Measurements from ENCODE around the gene C19orf25.
"Not testable (repeated sequence)": the region's sequence is repeated elsewhere in the genome, so short reads cannot be mapped to it uniquely, and the experiment has no call there.

C19orf25 gene

DNA sequence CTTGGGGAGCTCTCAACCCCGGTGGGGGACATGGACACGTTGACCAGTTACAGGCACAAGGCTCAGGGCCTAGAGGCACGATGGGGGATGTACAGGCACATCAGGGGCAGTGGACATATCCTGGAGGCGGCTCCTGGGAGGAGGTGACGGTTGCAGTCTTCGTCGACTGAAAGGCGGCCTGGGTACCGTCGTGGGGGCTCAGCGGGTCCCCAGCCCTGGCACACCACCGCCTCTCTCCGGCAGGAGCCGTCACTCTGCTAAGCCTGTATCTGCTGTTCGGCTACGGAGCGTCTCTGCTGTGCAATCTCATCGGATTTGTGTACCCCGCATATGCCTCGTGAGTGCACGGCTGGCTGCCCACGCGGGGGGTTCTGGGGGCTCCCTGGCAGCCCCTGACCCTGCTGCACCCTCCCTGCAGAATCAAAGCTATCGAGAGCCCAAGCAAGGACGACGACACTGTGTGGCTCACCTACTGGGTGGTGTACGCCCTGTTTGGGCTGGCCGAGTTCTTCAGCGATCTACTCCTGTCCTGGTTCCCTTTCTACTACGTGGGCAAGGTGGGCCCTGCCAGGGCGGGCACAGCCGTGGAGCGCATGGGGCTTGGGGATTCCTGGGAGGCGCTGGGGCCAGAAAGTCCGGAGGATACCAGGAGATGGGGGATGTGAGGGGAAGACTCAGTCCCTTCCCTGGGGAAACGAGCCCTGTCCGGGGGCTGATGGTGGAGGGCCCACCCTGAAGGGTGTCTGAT, 16.2 kb upstream of the C19orf25 start:
- DNase-seq: no peak

DNA sequence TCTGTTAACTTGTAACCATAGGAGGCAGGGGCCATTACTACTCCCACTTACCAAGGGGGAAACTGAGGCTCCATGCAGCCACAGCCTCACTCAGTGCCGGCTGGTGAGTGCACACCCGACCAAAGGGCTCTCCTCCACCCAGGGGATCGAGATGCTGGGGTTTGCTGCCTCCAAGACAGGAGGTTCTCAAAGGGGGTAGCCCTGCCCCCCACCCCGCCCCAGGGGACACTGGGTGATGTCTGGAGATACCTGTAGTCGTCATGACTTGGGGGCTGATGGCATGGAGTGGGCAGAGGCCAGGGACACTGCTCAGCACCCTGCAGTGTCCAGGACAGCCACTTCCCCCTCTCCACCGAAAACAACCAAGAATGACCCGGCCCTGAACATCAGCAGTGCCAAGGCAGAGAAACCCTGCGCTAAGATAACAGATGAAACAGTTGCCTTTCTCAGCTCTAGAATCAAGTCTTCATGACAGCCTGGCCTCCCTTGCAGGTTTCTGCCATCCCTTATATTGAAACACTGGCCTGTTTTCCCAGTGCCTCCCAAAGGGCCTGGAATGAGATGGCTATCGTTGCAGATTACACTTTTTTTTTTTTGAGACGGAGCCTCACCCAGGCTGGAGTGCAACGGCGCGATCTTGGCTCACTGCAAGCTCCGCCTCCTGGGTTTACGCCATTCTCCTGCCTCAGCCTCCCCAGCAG, 15.2 kb upstream of the C19orf25 start:
- DNase-seq: no peak

GRCh38 chr19:1492474-1493006, 13.5 kb upstream of the C19orf25 start:
- no peak for DNase-seq

DNA sequence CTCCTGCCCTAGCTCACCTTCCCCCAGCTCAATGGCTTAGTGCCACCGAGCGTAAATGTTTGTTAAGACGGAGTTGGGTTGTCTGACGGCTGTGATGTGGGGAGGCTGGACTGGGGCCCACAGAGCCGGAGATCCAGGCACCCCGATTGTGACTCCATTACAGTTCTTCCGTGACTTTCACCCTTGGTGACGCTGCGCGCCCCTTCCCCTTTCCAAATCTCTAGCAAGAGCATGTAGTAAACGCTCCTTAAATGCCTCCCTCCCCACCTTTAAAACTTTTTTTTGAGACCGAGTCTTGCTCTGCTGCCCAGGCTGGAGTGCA, 12.8 kb upstream of the C19orf25 start:
- DNase-seq: no peak

- DNase-seq: no peak
Measured at GRCh38 chr19:1491114-1491848, 12.3 kb upstream of the C19orf25 start, which contains the start of gene REEP6. Gene REEP6 (plus strand): TSS chr19:1491181. CDS start chr19:1491270, 89 bp downstream.

- peak; percentile 98 to 100 for DNase-seq
Measured at GRCh38 chr19:1490311-1491113, 11.5 kb upstream of the C19orf25 start, which contains the start of gene PCSK4. Gene PCSK4 (minus strand): TSS chr19:1490350. CDS start chr19:1490346, 4 bp downstream.

DNA sequence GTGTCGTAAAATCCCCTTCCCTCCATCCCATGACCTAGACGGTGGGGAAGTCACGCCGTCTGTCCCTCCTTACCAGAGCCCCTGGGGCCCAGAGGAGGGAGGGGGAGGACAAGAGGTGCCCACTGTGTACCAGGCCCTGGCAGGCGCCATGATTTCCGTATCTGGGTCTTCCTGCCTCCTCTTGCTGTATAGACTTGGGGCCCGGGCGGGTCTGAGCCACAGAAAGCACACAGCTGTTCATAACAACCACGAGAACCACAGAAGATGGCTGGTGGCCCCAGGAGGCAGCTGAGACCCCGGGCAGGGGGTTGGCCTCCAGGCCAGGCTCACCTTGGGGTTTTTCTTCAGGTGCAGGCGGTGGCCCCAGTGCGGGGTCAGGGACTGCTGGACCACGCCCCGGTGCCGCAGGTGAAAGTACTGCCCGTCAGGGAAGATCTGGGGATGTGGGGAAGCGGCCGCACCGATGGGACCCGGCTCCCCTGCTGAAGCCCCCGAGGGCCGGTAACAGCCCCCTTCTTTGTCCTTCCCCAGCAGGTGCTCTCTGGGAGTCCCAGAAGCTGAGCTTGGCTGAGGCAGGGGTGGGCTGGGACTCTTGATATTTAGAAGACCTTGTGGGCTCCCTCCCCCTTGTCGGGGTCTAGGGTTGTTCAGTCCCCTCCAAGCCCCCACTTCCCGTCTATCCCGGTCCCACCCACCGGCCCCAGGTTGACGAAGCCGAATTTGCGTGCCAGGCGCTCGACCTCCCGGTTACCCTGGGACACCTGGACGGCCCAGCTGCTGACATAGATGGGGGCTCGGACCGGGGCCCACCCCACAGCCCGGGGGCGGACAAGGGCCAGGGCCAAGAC, 10.7 kb upstream of the C19orf25 start:
- DNase-seq: no peak

GRCh38 chr19:1488282-1488601, 9.2 kb upstream of the C19orf25 start:
- DNase-seq: no peak

DNA sequence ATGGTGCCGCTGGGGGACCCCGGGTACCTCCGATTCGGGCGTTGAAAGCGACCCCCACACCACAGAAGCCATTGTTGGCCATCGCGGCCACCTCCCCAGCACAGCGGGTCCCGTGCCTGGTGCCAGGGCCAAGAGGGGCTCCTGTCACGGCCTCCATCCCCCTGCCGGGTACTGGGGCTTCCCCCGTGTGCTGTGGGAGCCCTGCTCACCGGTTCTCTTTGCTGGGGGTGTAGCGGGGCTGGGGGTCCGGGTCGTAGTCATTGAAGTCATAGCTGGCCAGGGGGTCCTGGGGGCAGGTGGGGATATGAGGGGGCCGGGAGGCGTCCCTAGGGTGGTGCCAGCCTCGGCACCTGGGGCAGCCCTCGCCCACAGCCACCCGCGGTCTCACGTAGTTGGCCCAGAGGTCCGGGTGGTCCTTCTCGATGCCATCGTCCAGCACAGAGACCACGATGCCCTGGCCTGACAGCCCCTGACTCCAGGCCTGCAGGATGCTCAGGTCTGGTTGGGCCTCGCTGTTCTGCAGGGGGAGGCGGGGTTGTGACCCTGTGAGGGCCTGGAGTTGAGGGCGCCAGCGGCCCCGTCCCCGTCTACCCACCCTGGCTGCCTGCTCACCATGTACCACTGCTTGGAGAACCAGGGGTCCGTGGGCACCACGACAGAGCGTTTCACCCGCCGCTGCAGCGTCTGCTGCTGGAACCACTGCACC, 8.7 kb upstream of the C19orf25 start:
- no peak for DNase-seq

DNA sequence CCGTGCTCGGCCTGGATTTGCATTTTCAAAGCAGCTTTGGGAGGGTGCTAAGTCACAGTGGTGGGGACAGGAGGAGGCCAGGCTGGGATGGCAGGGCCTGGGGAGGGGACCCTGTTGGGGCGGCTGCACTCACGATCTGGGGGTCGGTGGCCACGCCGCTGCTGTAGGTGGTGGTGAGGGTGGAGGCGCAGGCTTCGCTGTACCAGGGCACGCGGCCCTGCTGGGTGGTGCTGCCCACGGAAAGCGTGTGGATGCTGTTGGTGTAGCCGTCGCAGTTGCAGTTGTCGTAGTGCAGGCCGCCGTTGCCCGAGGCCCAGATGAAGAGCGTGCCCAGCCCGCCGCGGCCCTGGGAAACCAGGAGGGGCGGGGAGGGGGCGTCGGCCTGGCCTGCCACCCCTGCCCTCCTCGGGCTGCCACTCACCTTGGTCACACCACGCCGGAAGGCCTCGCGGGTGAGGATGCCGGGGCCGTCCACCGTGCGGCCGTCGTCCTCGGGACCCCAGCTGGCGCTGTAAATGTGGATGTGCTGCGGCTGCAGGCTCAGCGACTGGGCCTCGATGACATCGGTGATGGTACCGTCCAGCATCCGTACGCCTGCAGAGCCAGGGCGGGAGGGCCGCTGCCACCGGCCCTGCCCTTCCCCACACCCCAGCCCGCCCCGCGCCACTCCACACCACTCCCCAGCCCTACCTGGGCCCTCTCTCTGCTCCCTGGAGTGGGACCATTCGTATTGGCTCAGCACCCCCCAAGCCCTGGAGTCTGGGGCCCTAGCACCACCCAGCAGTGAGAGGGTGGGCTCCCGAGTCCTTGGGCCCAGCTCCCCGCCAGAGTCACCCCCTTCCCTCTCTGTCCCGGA, 7.9 kb upstream of the C19orf25 start:
- DNase-seq: no peak

GRCh38 chr19:1483979-1484428, 5.0 kb upstream of the C19orf25 start:
- no peak for DNase-seq

DNA sequence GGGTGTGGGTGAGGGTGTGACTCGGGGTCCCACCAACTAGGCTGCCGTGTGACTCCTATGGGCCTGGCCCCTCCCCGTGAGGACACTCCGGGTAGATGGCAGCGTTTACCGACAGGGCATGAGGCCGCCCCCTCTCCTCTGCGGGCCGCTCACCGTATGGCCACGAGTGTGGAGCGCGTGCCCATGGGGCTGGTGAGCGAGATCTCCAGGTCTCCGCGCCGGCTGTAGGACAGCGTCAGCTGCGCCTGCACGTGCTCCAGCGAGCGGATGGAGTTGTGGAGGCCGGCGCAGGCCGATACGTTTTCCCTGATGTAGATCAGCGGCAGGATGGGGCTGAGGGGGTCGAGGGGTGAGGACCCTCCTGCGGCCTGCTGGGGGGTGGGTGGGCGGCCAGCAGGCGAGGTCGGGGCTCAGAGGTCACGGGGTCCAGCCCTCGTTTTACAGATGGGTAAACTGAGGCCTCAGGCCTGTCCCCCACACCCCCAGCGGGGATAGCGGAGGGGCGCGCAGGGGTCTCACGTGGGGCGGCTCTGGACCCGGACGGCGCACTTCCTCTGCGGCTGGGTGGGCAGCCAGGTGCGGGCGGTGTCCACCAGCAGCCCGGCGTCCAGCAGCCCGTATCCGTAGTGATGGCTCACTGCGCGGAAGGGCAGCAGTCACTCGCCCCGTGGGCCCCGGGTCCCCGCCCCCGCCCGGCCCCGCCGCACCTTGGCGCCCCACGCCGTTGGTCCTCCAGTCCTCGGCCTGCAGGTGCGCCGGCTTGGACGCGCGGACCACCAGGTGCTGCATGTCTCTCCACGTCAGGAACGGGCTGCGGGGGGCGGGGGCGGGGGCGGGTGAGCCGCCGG, 4.3 kb upstream of the C19orf25 start:
- DNase-seq: no peak

GRCh38 chr19:1482361-1483130, 3.5 kb upstream of the C19orf25 start:
- no peak for DNase-seq

GRCh38 chr19:1481893-1482360, 2.9 kb upstream of the C19orf25 start:
- no peak for DNase-seq

GRCh38 chr19:1481224-1481892, 2.3 kb upstream of the C19orf25 start:
- no peak for DNase-seq

- DNase-seq: not testable (repeated sequence)
Measured at GRCh38 chr19:1477056-1477455, 2.0 kb downstream of the C19orf25 start.

GRCh38 chr19:1475751-1476437, 3.1 kb downstream of the C19orf25 start:
- no peak for DNase-seq
